H1 (cell line): ENCODE results near the gene SPOPL. TPM values are rescaled to one million over a fixed set of nuclear protein-coding genes. Genes with fewer than 3 reads are reported as not detected.
"Not testable (repeated sequence)": the region's sequence is repeated elsewhere in the genome, so short reads cannot be mapped to it uniquely, and the experiment has no call there.

Experiments used
- CTCF ChIA-PET: fragments of 300-600 bp; sonication (Branson Sonifier 250); formaldehyde crosslinking; loops from one replicate; lab custom pipeline; 2021; ENCODE audit not compliant: partially characterized antibody; lab: Charles Lee
- POLR2A ChIA-PET: fragments of 300-600 bp; sonication (Branson Sonifier 250); formaldehyde crosslinking; loops from one replicate; lab custom pipeline; 2021; ENCODE audit warnings: inconsistent platforms; ENCODE audit not compliant: partially characterized antibody; lab: Charles Lee
- DNase-seq, 2 experiments: peaks; one replicate each; pipeline versions ENCODE4 v3.0.0 to v3.0.0-alpha.2; 2010 to 2022; ENCODE audit warnings: low spot score in 2 of 2, low read depth in 1 of 2, mixed read lengths in 1 of 2
- FAIRE-seq: peaks from 2 replicates; lab custom pipeline; 2011; peaks lifted over from hg19 to GRCh38; lab: Jason Lieb, UNC
- H2AFZ ChIP-seq: 2 replicates; pipeline ENCODE4 v1.8.1; 2012; ENCODE audit warnings: low read length, inconsistent platforms
- H2AK5ac ChIP-seq: 2 replicates; pipeline ENCODE4 v1.6.1; 2013; ENCODE audit warnings: low read depth, low read length
- H2BK120ac ChIP-seq: replicated peaks from 2 replicates; pipeline ENCODE3; 2013; ENCODE audit warnings: low read depth, low read length, inconsistent platforms
- H2BK12ac ChIP-seq: 2 replicates; pipeline ENCODE4 v1.6.1; 2013; ENCODE audit warnings: low read depth, low read length
- H2BK15ac ChIP-seq: 2 replicates; pipeline ENCODE4 v1.6.1; 2013; ENCODE audit warnings: low read length
- H2BK20ac ChIP-seq: 2 replicates; pipeline ENCODE4 v1.6.1; 2013; ENCODE audit warnings: low read length
- H2BK5ac ChIP-seq: 2 replicates; pipeline ENCODE4 v1.6.1; 2013; ENCODE audit warnings: low read depth, low read length
- H3K14ac ChIP-seq: 2 replicates; pipeline ENCODE4 v1.6.1; 2013; ENCODE audit warnings: inconsistent platforms; ENCODE audit not compliant: insufficient read length
- H3K18ac ChIP-seq: 2 replicates; pipeline ENCODE4 v1.6.1; 2013; ENCODE audit warnings: low read length; ENCODE audit errors: extremely low read depth
- H3K23ac ChIP-seq: 2 replicates; pipeline ENCODE4 v1.6.1; 2013; ENCODE audit warnings: inconsistent platforms; ENCODE audit not compliant: insufficient read length
- H3K23me2 ChIP-seq: 2 replicates; pipeline ENCODE4 v1.6.1; 2013; ENCODE audit warnings: low read depth, low read length
- H3K27ac ChIP-seq: 2 replicates; pipeline ENCODE4 v1.6.1; 2011; ENCODE audit warnings: low read depth, low read length, inconsistent platforms
- H3K27me3 ChIP-seq, 4 experiments: replicated peaks in 1 of 4; 1 replicate in 1 of 4; 2 replicates in 3 of 4; pipeline versions ENCODE4 v1.6.1 to v1.8.1; 2011 to 2013; ENCODE audit warnings: low read length in 3 of 4, mild to moderate bottlenecking in 3 of 4, inconsistent platforms in 2 of 4, mixed read lengths in 2 of 4, moderate library complexity in 1 of 4; ENCODE audit not compliant: control insufficient read depth in 3 of 4, insufficient read depth in 3 of 4; ENCODE audit errors: extremely low read depth in 1 of 4
- H3K36me3 ChIP-seq, 4 experiments: 2 replicates each; pipeline versions ENCODE4 v1.6.1 to v1.8.1; 2011 to 2013; ENCODE audit warnings: mild to moderate bottlenecking in 4 of 4, low read length in 3 of 4, moderate library complexity in 2 of 4, control low read depth in 1 of 4, inconsistent platforms in 1 of 4; ENCODE audit not compliant: insufficient read depth in 4 of 4, control insufficient read depth in 2 of 4
- H3K4ac ChIP-seq: replicated peaks from 2 replicates; pipeline ENCODE3; 2013; ENCODE audit warnings: low read length, low read depth, mixed read lengths, inconsistent platforms; ENCODE audit not compliant: insufficient read length
- H3K4me1 ChIP-seq, 4 experiments: replicated peaks in 1 of 4; 1 replicate in 1 of 4; 2 replicates in 3 of 4; pipeline versions ENCODE4 v1.6.1 to v1.8.1; 2011 to 2013; ENCODE audit warnings: low read length in 3 of 4, inconsistent platforms in 2 of 4, mixed read lengths in 1 of 4; ENCODE audit not compliant: insufficient read depth in 4 of 4, control insufficient read depth in 3 of 4
- H3K4me2 ChIP-seq, 2 experiments: 2 replicates each; pipeline versions ENCODE4 v1.6.1 to v1.8.1; 2011 to 2013; ENCODE audit warnings: low read depth in 2 of 2, low read length in 2 of 2, control low read depth in 1 of 2, inconsistent platforms in 1 of 2, mild to moderate bottlenecking in 1 of 2; ENCODE audit not compliant: insufficient read depth in 1 of 2
- H3K4me3 ChIP-seq, 4 experiments: fragments of 200-600, 300-600 bp in 1 of 4; sonication (generic), shearing (Covaris generic), sonication (Bioruptor Twin) in 1 of 4; 2 replicates each; pipeline versions ENCODE4 v1.5.1 to v1.8.1; 2011 to 2016; ENCODE audit warnings: low read length in 4 of 4, low read depth in 3 of 4, control low read depth in 2 of 4, inconsistent platforms in 2 of 4, mild to moderate bottlenecking in 2 of 4, mixed read lengths in 1 of 4, moderate library complexity in 1 of 4; ENCODE audit not compliant: insufficient read depth in 2 of 4; ENCODE audit errors: extremely low read depth in 1 of 4
- H3K56ac ChIP-seq: replicated peaks from 2 replicates; pipeline ENCODE3; 2013; ENCODE audit warnings: low read depth, mild to moderate bottlenecking, mixed read lengths, low read length, inconsistent platforms; ENCODE audit not compliant: insufficient read length
- H3K79me1 ChIP-seq: 2 replicates; pipeline ENCODE4 v1.6.1; 2013; ENCODE audit warnings: low read depth, low read length, control low read depth
- H3K79me2 ChIP-seq, 2 experiments: 2 replicates each; pipeline versions ENCODE4 v1.6.1 to v1.8.1; 2012 to 2013; ENCODE audit warnings: low read length in 2 of 2, mild to moderate bottlenecking in 2 of 2, inconsistent platforms in 1 of 2; ENCODE audit not compliant: insufficient read depth in 2 of 2, control insufficient read depth in 1 of 2
- H3K9ac ChIP-seq, 4 experiments: replicated peaks in 1 of 4; 1 replicate in 1 of 4; 2 replicates in 3 of 4; pipeline versions ENCODE4 v1.6.1 to v1.8.1; 2011 to 2013; ENCODE audit warnings: low read depth in 3 of 4, low read length in 3 of 4, control low read depth in 2 of 4, mild to moderate bottlenecking in 2 of 4, moderate library complexity in 2 of 4, inconsistent platforms in 1 of 4; ENCODE audit errors: extremely low read depth in 1 of 4
- H3K9me3 ChIP-seq, 2 experiments: 2 replicates each; pipeline versions ENCODE4 v1.6.1 to v1.8.1; 2012 to 2013; ENCODE audit warnings: mild to moderate bottlenecking in 2 of 2, moderate library complexity in 2 of 2, control low read depth in 1 of 2, inconsistent platforms in 1 of 2, low read depth in 1 of 2, low read length in 1 of 2, mixed read lengths in 1 of 2; ENCODE audit not compliant: insufficient read depth in 2 of 2
- H4K20me1 ChIP-seq, 2 experiments: replicated peaks in 1 of 2; 2 replicates each; pipeline versions ENCODE3 to v1.8.1; 2011 to 2013; ENCODE audit warnings: inconsistent platforms in 2 of 2, low read length in 2 of 2, mild to moderate bottlenecking in 1 of 2; ENCODE audit not compliant: insufficient read depth in 2 of 2, control insufficient read depth in 1 of 2
- H4K5ac ChIP-seq: 2 replicates; pipeline ENCODE4 v1.6.1; 2013; ENCODE audit warnings: low read length, low read depth, mixed read lengths, inconsistent platforms; ENCODE audit not compliant: insufficient read length
- H4K8ac ChIP-seq: 2 replicates; pipeline ENCODE4 v1.8.0; 2013; ENCODE audit warnings: mild to moderate bottlenecking, moderate library complexity, low read length, inconsistent platforms; ENCODE audit not compliant: insufficient read depth; ENCODE audit errors: extremely low read depth
- H4K91ac ChIP-seq: replicated peaks from 2 replicates; pipeline ENCODE3; 2013; ENCODE audit warnings: low read length, mixed read lengths, inconsistent platforms; ENCODE audit not compliant: insufficient read length
- TAF7 ChIP-seq: optimal IDR thresholded peaks from 2 replicates; pipeline ENCODE3; 2011; ENCODE audit warnings: low read depth, mild to moderate bottlenecking, inconsistent platforms, low read length, moderate library complexity, borderline replicate concordance
- WGBS, 2 experiments: shearing (Covaris generic) in 1 of 2; methylation state at CpG; one replicate each; pipeline versions ENCODE4 v1.1.6 to v1.1.7; 2013 to 2015; ENCODE audit warnings: low lambda C conversion rate in 2 of 2, mixed read lengths in 2 of 2, inconsistent platforms in 1 of 2, low coverage in 1 of 2, missing lambda C conversion rate in 1 of 2; ENCODE audit not compliant: insufficient replicate concordance in 2 of 2, insufficient coverage in 1 of 2, insufficient read length in 1 of 2; ENCODE audit errors: extremely low coverage in 1 of 2, missing lambda C conversion rate in 1 of 2; 5-methylcytosine and 5-hydroxymethylcytosine counted together
- polyA plus RNA-seq, 7 experiments: library from polyadenylated mRNA; depleted of rRNA in 3 of 7; stranded (reverse) in 5 of 7; unstranded in 2 of 7; fragments of >200 nt in 5 of 7; fragments of 200-250 nt in 2 of 7; gene quantifications; 1 replicate in 5 of 7; 2 replicates in 1 of 7; 4 replicates in 1 of 7; pipeline versions ENCODE4 v1.2.1 to v1.2.3, GENCODE V29; 2011 to 2013; ENCODE audit warnings: missing spikeins in 2 of 7, mixed read lengths in 2 of 7
- total RNA-seq: library from RNA; stranded (reverse); fragmentation: NEBNext Ultra II Directional; extraction: Animal tissue kit (Norgen Biotek cat#: 25700); gene quantifications from 2 replicates; pipeline ENCODE4 v1.2.1, GENCODE V29; 2021

The SPOPL gene
- total and polyA plus RNA-seq, 2 of the 8 experiments (the other 6 are each of a cell fraction or from before 2014, with no cell fraction given), result 1.9 to 14.5 TPM

DNA sequence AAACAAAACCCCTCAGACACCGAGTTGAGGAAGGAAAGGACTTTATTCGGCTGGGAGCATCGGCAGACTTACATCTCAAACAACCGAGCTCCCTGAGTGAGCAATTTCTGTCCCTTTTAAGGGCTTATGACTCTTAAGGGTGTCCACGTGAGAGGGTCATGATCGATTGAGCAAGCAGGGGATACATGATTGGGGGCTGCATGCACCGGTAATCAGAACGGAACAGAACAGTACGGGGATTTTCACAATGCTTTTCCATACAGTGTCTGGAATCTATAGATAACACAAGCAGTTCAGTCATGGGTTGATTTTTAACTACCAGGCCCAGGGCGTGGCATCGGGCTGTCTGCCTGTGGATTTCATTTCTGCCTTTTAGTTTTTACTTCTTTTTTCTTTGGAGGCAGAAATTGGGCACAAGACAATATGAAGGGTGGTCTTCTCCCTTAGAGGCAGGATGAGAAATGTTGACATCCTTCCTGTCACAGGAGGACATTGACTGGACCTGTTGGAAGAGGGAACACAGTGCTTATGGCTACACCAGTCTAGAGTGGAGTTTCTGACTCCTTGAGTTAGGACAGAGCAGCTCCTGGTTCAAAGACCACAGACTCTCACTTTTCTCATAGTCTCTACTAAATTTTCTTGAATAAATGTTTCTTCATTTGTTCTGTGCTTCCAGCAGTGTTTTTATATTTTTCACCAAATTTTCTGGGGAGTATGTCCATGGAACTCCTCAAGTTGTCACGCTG is 35.8 kb downstream of the SPOPL start (continued):
- no peak for TF ChIP-seq TAF7
- TF ChIP-seq, all 59 proteins: peak for 0

DNA sequence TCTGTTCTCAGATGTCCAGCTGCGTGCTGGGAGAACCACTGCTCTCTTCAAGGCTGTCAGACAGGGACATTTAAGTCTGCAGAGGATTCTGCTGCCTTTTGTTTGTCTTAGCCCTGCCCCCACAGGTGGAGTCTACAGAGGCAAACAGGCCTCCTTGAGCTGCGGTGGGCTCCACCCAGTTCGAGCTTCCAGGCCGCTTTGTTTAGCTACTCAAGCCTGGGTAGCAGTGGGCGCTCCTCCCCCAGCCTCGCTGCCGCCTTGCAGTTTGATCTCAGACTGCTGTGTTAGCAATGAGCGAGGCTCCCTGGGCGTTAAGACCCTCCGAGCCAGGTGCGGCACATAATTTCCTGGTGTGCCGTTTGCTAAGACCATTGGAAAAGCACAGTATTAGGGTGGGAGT is 42.6 kb downstream of the SPOPL start:
- H4K20me1 ChIP-seq, FAIRE-seq, DNase-seq, H2BK15ac ChIP-seq, H3K56ac ChIP-seq, H3K27ac ChIP-seq, H3K79me1 ChIP-seq, H3K14ac ChIP-seq, H3K4ac ChIP-seq, H4K5ac ChIP-seq, H3K23me2 ChIP-seq, H3K36me3 ChIP-seq, H3K9ac ChIP-seq, H2AK5ac ChIP-seq, H3K4me1 ChIP-seq, H3K18ac ChIP-seq, H2AFZ ChIP-seq, H4K91ac ChIP-seq, H4K8ac ChIP-seq, POLR2A ChIA-PET, H2BK120ac ChIP-seq, H2BK12ac ChIP-seq, H3K23ac ChIP-seq, H2BK20ac ChIP-seq, H3K4me2 ChIP-seq, H2BK5ac ChIP-seq, H3K27me3 ChIP-seq, CTCF ChIA-PET, H3K4me3 ChIP-seq: not testable (repeated sequence)
- WGBS, 2 experiments, result 95% methylated on average over 9 of the region's 12 CpGs; no CpG with 5 or more reads in 1 of the 2 experiments
- Histone ChIP-seq H3K79me2 (peaks cover 0 to 40% of the 10 kb centered on the region in 2 experiments; a peak in 2 of 4 replicates), H3K9me3 (peaks cover 0 to 16% of the 10 kb centered on the region in 2 experiments; a peak in 2 of 4 replicates)
